ENCODE data around the gene AZU1. TPM values are rescaled to one million over a fixed set of nuclear protein-coding genes. Genes with fewer than 3 reads are reported as not detected.
"Not testable (repeated sequence)": the region's sequence is repeated elsewhere in the genome, so short reads cannot be mapped to it uniquely, and the experiment has no call there.

Gene AZU1
- total and polyA plus RNA-seq, 2 of the 8 experiments (the other 6 are each of a cell fraction or from before 2014, with no cell fraction given) = 0.80 to 1.3 TPM

DNA sequence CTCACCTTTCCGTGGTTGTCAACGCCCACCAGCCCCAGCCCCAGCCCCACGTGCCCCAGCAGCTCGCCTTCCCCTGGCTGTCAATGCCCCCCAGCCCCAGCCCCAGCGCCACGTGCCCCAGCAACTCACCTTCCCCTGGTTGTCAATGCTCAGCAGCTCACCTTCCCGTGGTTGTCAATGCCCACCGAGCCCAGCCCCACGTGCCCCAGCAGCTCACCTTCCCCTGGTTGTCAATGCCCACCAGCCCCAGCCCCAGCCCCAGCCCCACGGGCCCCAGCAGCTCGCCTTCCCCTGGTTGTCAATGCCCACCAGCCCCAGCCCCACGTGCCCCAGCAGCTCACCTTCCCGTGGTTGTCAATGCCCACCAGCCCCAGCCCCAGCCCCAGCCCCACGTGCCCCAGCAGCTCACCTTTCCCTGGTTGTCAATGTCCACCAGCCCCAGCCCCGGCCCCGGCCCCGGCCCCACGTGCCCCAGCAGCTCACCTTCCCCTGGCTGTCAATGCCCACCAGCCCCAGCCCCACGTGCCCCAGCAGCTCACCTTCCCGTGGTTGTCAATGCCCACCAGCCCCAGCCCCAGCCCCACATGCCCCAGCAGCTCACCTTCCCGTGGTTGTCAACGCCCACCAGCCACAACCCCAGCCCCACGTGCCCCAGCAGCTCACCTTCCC lies 50.5 kb downstream of the AZU1 start:
- H4K91ac ChIP-seq (replicated peaks; ENCODE audit: insufficient read length, low read length); H3K4me3 ChIP-seq (ENCODE audit: extremely low read depth in 1 of 4, insufficient read depth in 2 of 4, low read depth in 3 of 4, low read length in 4 of 4); H2BK5ac ChIP-seq (ENCODE audit: low read depth, low read length); H2BK120ac ChIP-seq (replicated peaks; ENCODE audit: low read depth, low read length); H2AFZ ChIP-seq (ENCODE audit: low read length); H3K4me2 ChIP-seq (ENCODE audit: insufficient read depth in 1 of 2, low read depth in 2 of 2, low read length in 2 of 2); H3K4me1 ChIP-seq (replicated peaks in 1 of 4; ENCODE audit: control insufficient read depth in 3 of 4, insufficient read depth in 4 of 4, low read length in 3 of 4); DNase-seq (ENCODE audit: low read depth in 1 of 2, low spot score in 2 of 2); H3K27me3 ChIP-seq (replicated peaks in 1 of 4; ENCODE audit: control insufficient read depth in 3 of 4, extremely low read depth in 1 of 4, insufficient read depth in 3 of 4, low read length in 3 of 4); H3K56ac ChIP-seq (replicated peaks; ENCODE audit: insufficient read length, low read depth, low read length); H3K14ac ChIP-seq (ENCODE audit: insufficient read length); H4K20me1 ChIP-seq (replicated peaks in 1 of 2; ENCODE audit: control insufficient read depth in 1 of 2, insufficient read depth in 2 of 2, low read length in 2 of 2); H4K8ac ChIP-seq (ENCODE audit: extremely low read depth, insufficient read depth, low read length); H3K27ac ChIP-seq (ENCODE audit: low read depth, low read length); H3K23me2 ChIP-seq (ENCODE audit: low read depth, low read length); H2AK5ac ChIP-seq (ENCODE audit: low read depth, low read length); H3K79me1 ChIP-seq (ENCODE audit: low read depth, low read length); H2BK15ac ChIP-seq (ENCODE audit: low read length); H3K23ac ChIP-seq (ENCODE audit: insufficient read length); H3K9me3 ChIP-seq (ENCODE audit: insufficient read depth in 2 of 2, low read depth in 1 of 2, low read length in 1 of 2); H3K9ac ChIP-seq (replicated peaks in 1 of 4; ENCODE audit: extremely low read depth in 1 of 4, low read depth in 3 of 4, low read length in 3 of 4); H3K4ac ChIP-seq (replicated peaks; ENCODE audit: insufficient read length, low read depth, low read length); H3K18ac ChIP-seq (ENCODE audit: extremely low read depth, low read length); H2BK12ac ChIP-seq (ENCODE audit: low read depth, low read length); H2BK20ac ChIP-seq (ENCODE audit: low read length); H3K79me2 ChIP-seq (ENCODE audit: control insufficient read depth in 1 of 2, insufficient read depth in 2 of 2, low read length in 2 of 2); FAIRE-seq; H4K5ac ChIP-seq (ENCODE audit: insufficient read length, low read depth, low read length): not testable (repeated sequence)
- POLR2A ChIA-PET (ENCODE audit: partially characterized antibody) = interaction anchor here (1.2 to 11.5 kb wide), 2 partner anchors 12 to 149 kb away, joined by 4 to 82 read pairs; partner anchors contain the start of genes MED16 and RNU6-9
- CTCF ChIA-PET (ENCODE audit: partially characterized antibody) = interaction anchor here (0.6 to 3.2 kb wide), 5 partner anchors 10 to 272 kb away, joined by 3 to 12 read pairs (median 3); no protein-coding TSS in a partner anchor
- peaks cover 0 to 16% (median 4%) of the 10 kb centered on the region in 4 experiments; a peak in 5 of 8 replicates for H3K36me3 ChIP-seq (ENCODE audit: control insufficient read depth in 2 of 4, insufficient read depth in 4 of 4, low read length in 3 of 4)
- 93% methylated on average over 6 of the region's 23 CpGs; no CpG with 5 or more reads in 1 of the 2 experiments for WGBS, 2 experiments (ENCODE audit: extremely low coverage in 1 of 2, insufficient coverage in 1 of 2, insufficient read length in 1 of 2, insufficient replicate concordance in 2 of 2, low coverage in 1 of 2, low lambda C conversion rate in 2 of 2, missing lambda C conversion rate in 1 of 2)
